GM12891 (cell line): ENCODE measurements around the gene KCNK3.
"Not testable (repeated sequence)": the region's sequence is repeated elsewhere in the genome, so short reads cannot be mapped to it uniquely, and the experiment has no call there.

ENCODE experiments used
- PAX5 ChIP-seq: IDR thresholded peaks from 2 replicates; pipeline ENCODE4 v1.6.1; 2011; ENCODE audit warnings: low read length, moderate library complexity, mild to moderate bottlenecking; ENCODE audit not compliant: insufficient read depth, severe bottlenecking
- POLR2A ChIP-seq: IDR thresholded peaks from 2 replicates; pipeline ENCODE4 v1.6.1; 2011; ENCODE audit warnings: low read depth, low read length, control low read depth
- POLR2AphosphoS5 ChIP-seq: IDR thresholded peaks from 2 replicates; pipeline ENCODE4 v1.6.1; 2011; ENCODE audit warnings: low read depth, low read length, control low read depth
- SPI1 ChIP-seq: IDR thresholded peaks from 2 replicates; pipeline ENCODE4 v1.6.1; 2011; ENCODE audit warnings: low read depth, low read length, control low read depth
- TAF1 ChIP-seq: IDR thresholded peaks from 2 replicates; pipeline ENCODE4 v1.6.1; 2011; ENCODE audit warnings: low read depth, low read length, control low read depth

- TF ChIP-seq POLR2A, POLR2AphosphoS5, SPI1, PAX5, TAF1: not testable (repeated sequence)
Measured at GRCh38 chr2:26750467-26750866, 57.9 kb downstream of the KCNK3 start.
